Activated CD4-positive, alpha-beta memory T cell treated with anti-CD3 and anti-CD28 coated beads for 36 hours (primary cell): ENCODE data around the gene CFAP126. TPM values are rescaled to one million over a fixed set of nuclear protein-coding genes. Genes with fewer than 3 reads are reported as not detected.

Source experiments
- CTCF ChIA-PET: fragments of 350-600 bp; sonication (Branson Sonifier 250); formaldehyde crosslinking; loops from one replicate; lab custom pipeline; 2021; ENCODE audit warnings: antibody characterized with exemption, inconsistent platforms; lab: Charles Lee
- POLR2A ChIA-PET: fragments of 350-600 bp; sonication (Branson Sonifier 250); formaldehyde crosslinking; loops from one replicate; lab custom pipeline; 2021; ENCODE audit warnings: antibody characterized with exemption; lab: Charles Lee
- DNase-seq: peaks from one replicate; pipeline ENCODE4 v3.0.0-alpha.2; 2020
- H3K27ac Mint-ChIP-seq: one replicate; pipeline ENCODE4 v1.8.0; 2021; ENCODE audit warnings: mixed read lengths
- H3K27me3 Mint-ChIP-seq: one replicate; pipeline ENCODE4 v1.8.0; 2021; ENCODE audit warnings: mixed read lengths
- H3K36me3 Mint-ChIP-seq: one replicate; pipeline ENCODE4 v1.8.0; 2021; ENCODE audit warnings: mixed read lengths
- H3K4me1 Mint-ChIP-seq: one replicate; pipeline ENCODE4 v1.8.0; 2021; ENCODE audit warnings: low read depth, mixed read lengths
- H3K4me3 Mint-ChIP-seq: one replicate; pipeline ENCODE4 v1.8.0; 2021; ENCODE audit warnings: mild to moderate bottlenecking, mixed read lengths
- H3K9me3 Mint-ChIP-seq: one replicate; pipeline ENCODE4 v1.8.0; 2021; ENCODE audit warnings: mixed read lengths
- intact Hi-C: fragments of 100-400 bp; cut with micrococcal nuclease; formaldehyde crosslinking; loops from one replicate; pipeline ENCODE4 v1.15.1; 2023
- total RNA-seq, 2 experiments: library from RNA; stranded (reverse); gene quantifications; one replicate each; pipeline ENCODE4 v1.2.3, GENCODE V29; 2021

Gene CFAP126
- total RNA-seq, 2 experiments from 2014 or later = 0.29 TPM; not detected in 1

DNA sequence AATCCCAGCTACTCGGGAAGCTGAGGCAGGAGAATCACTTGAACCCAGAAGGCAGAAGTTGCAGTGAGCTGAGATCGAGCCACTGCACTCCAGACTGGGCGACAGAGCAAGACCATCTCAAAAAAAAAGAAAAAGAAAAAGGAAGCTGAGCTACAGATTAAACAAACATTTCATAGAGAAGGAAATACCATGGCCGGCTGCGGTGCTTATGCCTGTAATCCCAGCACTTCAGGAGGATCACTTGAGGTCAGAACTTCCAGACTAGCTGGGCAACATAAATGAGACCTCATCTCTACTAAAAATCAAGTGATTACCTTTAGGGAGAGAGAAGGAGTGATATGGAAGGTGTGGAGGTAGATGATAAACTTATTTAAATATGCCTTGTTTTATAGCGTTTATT lies 14.0 kb upstream of the CFAP126 start:
- intact Hi-C loops = loop anchor here (1.0 to 5.0 kb wide), 3 partner anchors 69 to 199 kb away; partner anchors contain the start of gene SDHC
- H3K27ac Mint-ChIP-seq = no peak overlapping the region
- H3K4me1 Mint-ChIP-seq = peaks cover 12% of the 10 kb centered on the region
- ChIA-PET CTCF (interaction anchor here (0.6 to 9.8 kb wide), 44 partner anchors 8 to 374 kb away, joined by 3 to 213 read pairs (median 6); partner anchors contain the start of genes APOA2, CFAP126, NDUFS2 and PPOX), POLR2A (no interaction called here)
- no peak for DNase-seq
- no peaks in the 10 kb centered on the region for H3K9me3 Mint-ChIP-seq
- H3K27me3 Mint-ChIP-seq = no peaks in the 10 kb centered on the region
- no peaks in the 10 kb centered on the region for H3K36me3 Mint-ChIP-seq
- H3K4me3 Mint-ChIP-seq = no peak overlapping the region

DNA sequence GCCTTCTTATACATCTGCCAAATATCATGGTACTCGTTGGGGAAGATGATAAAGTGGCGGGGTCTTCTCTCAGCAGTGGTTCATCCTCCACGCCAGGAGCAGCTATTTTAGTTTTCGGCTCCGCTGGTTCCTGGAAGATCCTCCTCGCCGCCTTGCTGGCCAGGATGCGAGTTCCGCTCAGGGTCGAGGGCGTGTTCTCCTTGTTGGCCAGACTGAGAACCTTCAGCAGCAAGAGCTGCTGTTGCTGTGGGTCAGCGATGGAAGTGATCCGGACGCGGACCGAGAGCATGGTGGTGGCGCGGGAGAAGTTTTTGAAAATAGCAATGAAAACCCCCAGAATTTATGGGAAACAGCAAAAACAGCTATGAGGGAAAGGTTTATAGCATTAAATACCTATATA lies 11.4 kb upstream of the CFAP126 start:
- H3K9me3 Mint-ChIP-seq = no peaks in the 10 kb centered on the region
- ChIA-PET CTCF (interaction anchor here (5.9 to 9.8 kb wide), 2 partner anchors 152 to 169 kb away, joined by 38 to 213 read pairs; partner anchors contain the start of genes APOA2 and TOMM40L), POLR2A (no interaction called here)
- peaks cover 3% of the 10 kb centered on the region for H3K4me1 Mint-ChIP-seq
- H3K27me3 Mint-ChIP-seq = no peaks in the 10 kb centered on the region
- no peaks in the 10 kb centered on the region for H3K36me3 Mint-ChIP-seq
- no peak for DNase-seq
- no peak overlapping the region for H3K4me3 Mint-ChIP-seq
- no peak overlapping the region for H3K27ac Mint-ChIP-seq
- intact Hi-C loops = no loop called here

DNA sequence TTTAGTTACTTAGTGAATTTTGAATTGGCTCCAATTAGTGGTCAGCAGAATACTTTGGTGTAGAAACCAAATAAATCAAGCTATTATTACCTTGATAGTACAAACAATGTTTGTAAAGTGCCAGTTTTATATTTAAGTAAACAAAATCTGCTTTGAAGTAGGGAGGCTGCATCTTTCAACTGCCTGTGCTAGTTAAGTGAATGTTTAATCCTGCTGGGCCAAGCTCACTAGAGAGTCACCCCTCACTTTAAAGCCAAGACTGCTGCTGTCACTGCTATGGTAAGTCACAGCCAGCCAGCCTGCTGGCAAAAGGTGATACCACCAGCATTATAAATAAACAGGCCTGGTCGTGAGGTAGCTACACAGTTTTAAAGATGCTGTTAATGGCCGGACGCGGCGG lies 10.3 kb upstream of the CFAP126 start:
- H3K27ac Mint-ChIP-seq = no peak overlapping the region
- H3K4me1 Mint-ChIP-seq = peaks cover 3% of the 10 kb centered on the region
- CTCF ChIA-PET = interaction anchor here (0.6 to 9.8 kb wide), 4 partner anchors 10 to 193 kb away, joined by 3 to 213 read pairs (median 20); partner anchors contain the start of genes APOA2, CFAP126 and TOMM40L
- DNase-seq = no peak
- intact Hi-C loops = no loop called here
- H3K36me3 Mint-ChIP-seq = no peaks in the 10 kb centered on the region
- no peaks in the 10 kb centered on the region for H3K27me3 Mint-ChIP-seq
- no peak overlapping the region for H3K4me3 Mint-ChIP-seq
- POLR2A ChIA-PET = no interaction called here
- no peaks in the 10 kb centered on the region for H3K9me3 Mint-ChIP-seq

DNA sequence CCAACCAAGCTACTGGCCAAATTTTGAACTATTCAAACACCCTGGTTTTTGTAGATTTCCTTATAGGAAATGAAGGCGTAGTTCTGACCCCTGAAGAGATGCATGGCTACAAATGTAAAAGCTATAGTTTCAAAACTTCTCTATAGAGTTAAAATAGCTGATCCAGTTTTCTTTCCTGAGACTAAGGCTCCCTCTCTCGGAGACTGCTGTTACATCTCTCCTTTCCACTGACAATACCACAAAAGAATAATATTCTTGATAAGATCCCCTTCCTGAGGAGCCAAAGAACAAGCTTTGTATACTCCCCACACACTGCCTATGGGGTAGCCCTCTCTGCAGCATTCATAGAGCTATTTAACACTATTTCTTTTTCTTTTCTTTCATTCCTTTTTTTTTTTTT lies 6.7 kb upstream of the CFAP126 start:
- no peak overlapping the region for H3K4me3 Mint-ChIP-seq
- no peaks in the 10 kb centered on the region for H3K9me3 Mint-ChIP-seq
- no peak overlapping the region for H3K27ac Mint-ChIP-seq
- POLR2A ChIA-PET = interaction anchor here (0.6 to 0.8 kb wide), 2 partner anchors 149 to 397 kb away, joined by 3 read pairs; partner anchors contain the start of gene TOMM40L
- no peak for DNase-seq
- intact Hi-C loops = no loop called here
- no peaks in the 10 kb centered on the region for H3K36me3 Mint-ChIP-seq
- no peaks in the 10 kb centered on the region for H3K27me3 Mint-ChIP-seq
- CTCF ChIA-PET = interaction anchor here (0.5 to 3.1 kb wide), 6 partner anchors 8 to 182 kb away, joined by 3 to 19 read pairs (median 6); partner anchors contain the start of gene TOMM40L
- H3K4me1 Mint-ChIP-seq = peaks cover 2% of the 10 kb centered on the region

DNA sequence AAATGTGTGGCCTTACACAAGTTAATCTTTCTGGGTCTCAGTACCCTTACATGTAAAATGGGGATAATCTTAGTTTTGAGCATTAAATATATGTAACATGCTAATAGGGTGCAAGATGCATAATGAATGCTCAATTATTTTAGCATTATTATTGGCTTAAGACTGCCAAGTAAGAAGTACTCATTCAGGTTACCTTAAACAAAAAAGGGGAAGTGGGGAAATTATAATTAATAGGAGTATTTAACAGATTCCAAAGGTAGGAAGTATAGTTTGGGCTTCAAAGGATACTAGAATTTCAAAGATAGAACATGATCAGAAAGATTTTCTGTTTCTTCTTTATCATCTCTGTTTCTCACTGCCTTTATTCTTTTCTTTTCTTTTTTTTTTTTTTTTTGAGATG lies 5.8 kb upstream of the CFAP126 start:
- Mint-ChIP-seq H3K4me1 (peaks cover 2% of the 10 kb centered on the region), H3K4me3 (no peak overlapping the region), H3K27ac (no peak overlapping the region), H3K27me3 (no peaks in the 10 kb centered on the region), H3K9me3 (no peaks in the 10 kb centered on the region), H3K36me3 (no peaks in the 10 kb centered on the region)
- ChIA-PET POLR2A (no interaction called here), CTCF (interaction anchor here (1.9 to 3.1 kb wide), 3 partner anchors 9 to 181 kb away, joined by 8 to 19 read pairs (median 14); partner anchors contain the start of gene TOMM40L)
- intact Hi-C loops = no loop called here
- DNase-seq = no peak

DNA sequence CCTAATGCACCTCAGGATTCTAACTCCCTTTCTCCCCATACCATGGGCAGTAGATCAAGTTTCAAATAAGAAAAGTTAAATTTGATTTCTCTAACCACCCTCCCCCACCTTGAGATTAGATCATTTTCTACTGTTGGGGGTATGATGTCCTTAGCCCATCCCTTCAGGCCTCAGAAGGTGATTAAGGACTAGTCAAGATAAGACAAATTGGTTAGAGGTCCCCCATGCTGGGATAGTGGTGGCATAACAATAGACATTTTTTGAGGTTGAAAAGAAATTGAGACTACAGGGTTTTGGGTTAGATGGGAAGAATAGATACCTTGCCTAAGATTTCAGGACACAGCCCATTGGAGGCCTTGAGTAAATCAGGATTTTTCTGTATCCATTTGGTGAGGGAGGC lies 2.5 kb downstream of the CFAP126 start:
- no peaks in the 10 kb centered on the region for H3K9me3 Mint-ChIP-seq
- ChIA-PET CTCF (no interaction called here), POLR2A (no interaction called here)
- no peak for DNase-seq
- peaks cover 22% of the 10 kb centered on the region for H3K36me3 Mint-ChIP-seq
- no peaks in the 10 kb centered on the region for H3K27me3 Mint-ChIP-seq
- intact Hi-C loops = no loop called here
- H3K4me3 Mint-ChIP-seq = no peak overlapping the region
- peak overlapping the region; percentile 3 for H3K27ac Mint-ChIP-seq
- peaks cover 22% of the 10 kb centered on the region for H3K4me1 Mint-ChIP-seq

DNA sequence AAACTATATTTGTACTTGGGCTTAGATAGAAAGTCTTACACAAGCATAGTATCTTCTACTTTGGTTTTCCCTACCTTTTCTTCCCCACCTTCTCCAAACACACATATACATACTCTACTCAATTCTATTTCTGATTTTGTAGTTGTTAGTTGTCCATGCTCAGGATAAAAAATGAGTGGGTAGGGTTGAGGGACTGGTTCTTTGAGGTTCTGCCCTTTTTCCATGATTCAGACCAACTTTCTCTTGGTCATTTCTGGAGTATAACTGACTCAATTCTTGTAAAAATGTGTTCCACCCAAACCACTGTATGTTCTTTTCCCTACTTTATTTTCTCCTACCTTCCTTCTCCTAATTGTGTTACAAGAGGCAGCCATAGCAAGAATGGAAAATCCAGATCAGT lies 3.3 kb downstream of the CFAP126 start:
- Mint-ChIP-seq H3K4me1 (peaks cover 26% of the 10 kb centered on the region), H3K36me3 (peaks cover 25% of the 10 kb centered on the region), H3K9me3 (no peaks in the 10 kb centered on the region), H3K4me3 (no peak overlapping the region), H3K27ac (peak overlapping the region; percentile 52), H3K27me3 (no peaks in the 10 kb centered on the region)
- POLR2A ChIA-PET = no interaction called here
- no peak for DNase-seq
- intact Hi-C loops = no loop called here
- CTCF ChIA-PET = no interaction called here

DNA sequence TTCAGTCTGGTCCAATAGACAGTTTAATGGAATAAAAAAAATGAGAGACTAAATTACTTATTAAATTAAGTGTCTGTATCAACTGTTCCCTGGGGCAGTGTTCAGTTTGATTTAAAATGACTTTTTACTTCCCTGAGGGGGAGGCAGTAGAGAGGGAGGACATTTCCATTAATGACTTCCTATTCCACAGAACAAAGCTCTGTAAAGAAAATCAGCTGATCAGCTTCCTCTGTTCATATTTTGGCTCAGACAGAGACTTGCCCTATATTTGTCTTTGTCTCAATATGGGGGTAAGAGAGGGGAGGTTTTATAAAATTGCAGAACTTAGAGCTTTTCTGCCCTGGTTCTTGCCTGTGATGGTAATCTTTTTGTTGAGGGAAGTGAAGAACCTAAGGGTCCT lies 8.4 kb downstream of the CFAP126 start:
- Mint-ChIP-seq H3K27ac (no peak overlapping the region), H3K4me1 (peaks cover 18% of the 10 kb centered on the region), H3K4me3 (no peak overlapping the region), H3K9me3 (no peaks in the 10 kb centered on the region), H3K27me3 (no peaks in the 10 kb centered on the region), H3K36me3 (peaks cover 29% of the 10 kb centered on the region)
- POLR2A ChIA-PET = no interaction called here
- no peak for DNase-seq
- CTCF ChIA-PET = interaction anchor here (1.1 kb wide), 1 partner anchor 23 kb away, joined by 3 read pairs; no protein-coding TSS in a partner anchor
- intact Hi-C loops = no loop called here

DNA sequence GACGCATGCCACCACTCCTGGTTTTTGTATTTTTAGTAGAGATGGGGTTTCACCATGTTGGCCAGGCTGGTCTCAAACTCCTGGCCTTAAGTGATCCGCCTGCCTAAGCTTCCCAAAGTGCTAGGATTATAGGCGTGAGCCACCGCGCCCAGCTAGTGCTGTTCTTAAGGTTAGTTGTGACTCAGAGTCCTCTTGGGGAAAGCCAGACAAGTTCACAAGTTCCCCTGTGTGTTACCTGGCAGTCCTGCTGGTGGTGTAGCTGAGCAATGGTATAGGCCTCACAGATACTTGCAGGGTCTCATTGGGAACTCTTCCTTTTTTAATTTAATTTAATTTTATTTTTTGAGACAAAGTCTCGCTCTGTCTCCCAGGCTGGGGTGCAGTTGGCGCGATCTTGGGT lies 10.6 kb downstream of the CFAP126 start:
- ChIA-PET CTCF (interaction anchor here (1.0 to 1.6 kb wide), 2 partner anchors 11 to 25 kb away, joined by 3 to 7 read pairs; partner anchors contain the start of gene CFAP126), POLR2A (no interaction called here)
- H3K36me3 Mint-ChIP-seq = peaks cover 16% of the 10 kb centered on the region
- no peaks in the 10 kb centered on the region for H3K9me3 Mint-ChIP-seq
- H3K27me3 Mint-ChIP-seq = no peaks in the 10 kb centered on the region
- H3K27ac Mint-ChIP-seq = no peak overlapping the region
- H3K4me1 Mint-ChIP-seq = peaks cover 10% of the 10 kb centered on the region
- no peak overlapping the region for H3K4me3 Mint-ChIP-seq
- DNase-seq = no peak
- intact Hi-C loops = no loop called here

DNA sequence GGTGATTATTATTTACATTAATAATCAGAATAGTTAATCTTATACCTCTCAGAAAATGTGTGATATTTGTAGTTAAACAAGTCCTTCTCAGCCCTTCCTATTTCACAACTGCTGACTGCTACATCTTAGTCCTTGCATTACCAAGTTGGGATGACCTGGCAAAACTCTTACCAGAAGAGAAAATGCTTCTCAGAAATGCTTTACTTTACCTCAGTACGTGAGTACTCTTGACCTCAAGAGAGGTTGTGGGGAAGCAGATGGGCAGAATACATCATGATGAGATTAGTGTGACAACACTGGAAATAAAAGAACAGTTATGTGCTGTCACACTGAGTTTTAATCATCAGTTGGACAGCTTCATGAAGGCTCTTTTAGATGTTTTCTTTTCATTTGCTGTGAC lies 16.2 kb downstream of the CFAP126 start:
- peak overlapping the region; percentile 25 for H3K27ac Mint-ChIP-seq
- no peaks in the 10 kb centered on the region for H3K9me3 Mint-ChIP-seq
- intact Hi-C loops = no loop called here
- no peak overlapping the region for H3K4me3 Mint-ChIP-seq
- peaks cover 10% of the 10 kb centered on the region for H3K36me3 Mint-ChIP-seq
- no peak for DNase-seq
- ChIA-PET POLR2A (no interaction called here), CTCF (interaction anchor here (0.6 to 3.2 kb wide), 3 partner anchors 30 to 399 kb away, joined by 3 to 14 read pairs (median 4); no protein-coding TSS in a partner anchor)
- H3K27me3 Mint-ChIP-seq = no peaks in the 10 kb centered on the region
- no peaks in the 10 kb centered on the region for H3K4me1 Mint-ChIP-seq

DNA sequence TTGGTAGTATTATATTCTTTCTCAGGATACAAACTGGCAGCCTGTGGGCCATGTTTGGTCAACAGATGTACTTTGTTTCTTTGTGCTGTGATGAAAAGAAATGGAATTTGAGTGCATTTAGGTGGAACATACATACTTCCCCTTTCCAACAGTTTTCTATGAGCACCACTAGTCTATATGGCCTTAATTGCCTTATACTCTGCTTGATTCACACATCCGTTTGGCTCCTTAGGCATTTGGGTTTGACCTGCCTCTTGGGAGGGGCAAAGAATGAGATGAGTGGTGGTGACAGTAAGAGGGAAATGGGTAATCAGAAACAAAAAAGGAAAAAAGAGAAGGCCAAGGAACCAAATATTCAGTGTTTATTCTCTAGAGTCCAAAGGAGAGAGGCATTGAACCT lies 17.0 kb downstream of the CFAP126 start:
- DNase-seq = no peak
- H3K4me3 Mint-ChIP-seq = no peak overlapping the region

DNA sequence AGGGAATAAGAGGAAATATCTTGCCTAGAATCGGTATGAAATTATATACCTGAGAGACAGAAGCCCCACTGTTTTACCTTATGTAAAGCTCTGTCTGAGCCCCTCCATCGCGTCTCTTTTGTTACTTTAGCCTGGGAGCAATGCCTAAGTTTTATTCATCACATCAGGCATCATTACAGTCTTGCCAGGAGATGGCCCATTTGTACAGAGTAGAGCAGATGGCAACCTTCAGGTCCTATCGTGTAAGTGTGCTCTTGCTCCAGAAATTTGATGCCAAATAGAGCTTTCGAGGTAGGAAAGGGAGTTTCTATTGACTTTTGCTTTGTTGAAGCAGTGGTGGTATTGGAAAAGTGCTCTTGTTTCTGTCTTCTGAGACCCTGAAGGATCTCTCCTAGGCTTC lies 24.9 kb downstream of the CFAP126 start:
- intact Hi-C loops = no loop called here
- Mint-ChIP-seq H3K27me3 (no peaks in the 10 kb centered on the region), H3K4me3 (no peak overlapping the region), H3K36me3 (peaks cover 31% of the 10 kb centered on the region), H3K27ac (no peak overlapping the region), H3K4me1 (no peaks in the 10 kb centered on the region), H3K9me3 (no peaks in the 10 kb centered on the region)
- DNase-seq = no peak
- CTCF ChIA-PET = interaction anchor here (0.6 to 0.7 kb wide), 2 partner anchors 39 to 51 kb away, joined by 3 read pairs; no protein-coding TSS in a partner anchor
- POLR2A ChIA-PET = no interaction called here

More for the DNA sequence above, 17.0 kb downstream of the CFAP126 start:
- POLR2A ChIA-PET = no interaction called here
- H3K9me3 Mint-ChIP-seq = no peaks in the 10 kb centered on the region
- intact Hi-C loops = no loop called here
- H3K36me3 Mint-ChIP-seq = peaks cover 8% of the 10 kb centered on the region
- CTCF ChIA-PET = no interaction called here
- H3K27me3 Mint-ChIP-seq = no peaks in the 10 kb centered on the region
- peak overlapping the region; percentile 14 for H3K27ac Mint-ChIP-seq
- H3K4me1 Mint-ChIP-seq = no peaks in the 10 kb centered on the region
